Gastroesophageal sphincter (tissue), 4 donors: ENCODE measurements around the gene CSAD. TPM values are rescaled to one million over a fixed set of nuclear protein-coding genes. Genes with fewer than 3 reads are reported as not detected.

Experiments used
- ATAC-seq: fragments of 150-250 bp; one replicate; pipeline ENCODE4 v1.9.1; 2016; ENCODE audit warnings: mild to moderate bottlenecking, moderate library complexity
- H3K27ac ChIP-seq, 4 donors: fragments of 200-600 bp; sonication (generic) in 3 of 4; 1 replicate in 3 of 4; 2 replicates in 1 of 4; pipeline ENCODE4 v1.5.1; 2016 to 2019
- H3K27me3 ChIP-seq: fragments of 200-600 bp; sonication (generic); one replicate; pipeline ENCODE4 v1.5.1; 2019
- H3K36me3 ChIP-seq, 2 donors: fragments of 200-600 bp; sonication (generic); one replicate each; pipeline ENCODE4 v1.5.1; 2019; ENCODE audit warnings: control low read depth in 1 of 2
- H3K4me1 ChIP-seq, 3 donors: fragments of 200-600 bp; sonication (generic); 1 replicate in 2 of 3; 2 replicates in 1 of 3; pipeline ENCODE4 v1.5.1; 2016 to 2019; ENCODE audit warnings: control low read depth in 2 of 3
- H3K4me3 ChIP-seq, 2 donors: fragments of 200-600 bp; sonication (generic); one replicate each; pipeline ENCODE4 v1.5.1; 2019; ENCODE audit warnings: mild to moderate bottlenecking in 1 of 2, moderate library complexity in 1 of 2
- H3K9me3 ChIP-seq, 3 donors: fragments of 200-600 bp; sonication (generic); one replicate each; pipeline ENCODE4 v1.5.1; 2017 to 2019; ENCODE audit warnings: control low read depth in 2 of 3
- EP300 ChIP-seq: sonication (generic); formaldehyde crosslinking; IDR thresholded peaks from one replicate; pipeline ENCODE4 v1.6.1; 2017; ENCODE audit warnings: antibody characterized with exemption, mild to moderate bottlenecking
- POLR2A ChIP-seq, 2 donors: fragments of 450-650 bp; IDR thresholded peaks; one replicate each; pipeline ENCODE4 v1.6.1; 2017; ENCODE audit warnings: antibody characterized with exemption in 2 of 2, mild to moderate bottlenecking in 2 of 2, moderate library complexity in 1 of 2
- POLR2AphosphoS5 ChIP-seq: sonication (generic); formaldehyde crosslinking; IDR thresholded peaks from one replicate; pipeline ENCODE4 v1.6.1; 2017; ENCODE audit warnings: antibody characterized with exemption
- WGBS, 2 donors: methylation state at CpG; one replicate each; pipeline ENCODE4 v1.1.5; 2018; ENCODE audit warnings: low coverage in 1 of 2; 5-methylcytosine and 5-hydroxymethylcytosine counted together
- total RNA-seq, 4 donors: library from RNA; depleted of rRNA; stranded (reverse); fragments of >200 nt; gene quantifications; one replicate each; pipeline ENCODE4 v1.1.0, GENCODE V29; 2016
- TF ChIP-seq, protein P1 (sequence below), 4 experiments: fragments of 200-600 bp in 2 of 4; fragments of 450-650 bp in 2 of 4; sonication (generic) in 1 of 4; IDR thresholded peaks; one replicate each; pipeline ENCODE4 v1.5.1; 2017 to 2019; ENCODE audit warnings: antibody characterized with exemption in 4 of 4, mild to moderate bottlenecking in 2 of 4, moderate library complexity in 2 of 4

CSAD gene
- total RNA-seq, 4 donors from 2014 or later: 11.3 to 47.5 (median 24.1) TPM

DNA sequence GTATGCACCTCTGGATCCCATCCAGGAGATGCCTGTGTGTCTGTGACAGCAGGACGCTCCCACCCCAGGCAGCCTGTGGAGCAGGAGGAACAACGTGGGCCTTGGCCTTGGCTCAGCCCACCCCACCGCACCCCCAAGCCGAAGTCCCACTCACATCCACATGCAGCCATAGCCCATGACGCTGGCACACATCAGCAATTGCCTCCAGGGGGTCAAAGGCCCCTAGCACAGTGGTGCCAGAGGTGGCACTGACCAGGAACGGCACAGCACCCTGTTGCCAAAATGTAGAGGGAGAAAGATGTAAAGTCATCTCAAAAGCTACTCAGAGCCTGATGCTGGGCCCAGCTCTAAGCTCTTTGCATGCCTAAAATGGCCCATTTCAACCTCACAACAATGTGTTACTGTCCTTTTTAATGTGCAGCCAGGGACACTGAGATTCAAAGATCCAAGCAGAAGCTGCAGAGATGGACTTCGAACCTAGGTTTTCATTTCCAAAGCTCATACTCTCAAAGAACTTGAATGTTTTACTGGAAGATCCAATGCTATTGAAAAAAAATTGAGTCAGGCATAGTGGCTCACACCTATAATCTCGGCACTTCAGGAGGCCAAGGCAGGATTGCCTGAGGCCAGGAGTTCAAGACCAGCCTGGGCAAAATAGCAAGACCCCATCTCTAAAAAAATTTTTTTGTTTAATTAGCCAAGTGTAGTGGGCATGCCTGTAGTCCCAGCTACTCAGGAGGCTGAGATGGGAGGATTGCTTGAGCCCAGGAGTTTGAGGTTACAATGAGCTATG lies 19.4 kb downstream of the CSAD start:
- TF ChIP-seq POLR2AphosphoS5 (no peak), POLR2A (IDR thresholded peaks at IDR 0.05) (no peak), EP300 (no peak)
- TF ChIP-seq, protein P1, sequence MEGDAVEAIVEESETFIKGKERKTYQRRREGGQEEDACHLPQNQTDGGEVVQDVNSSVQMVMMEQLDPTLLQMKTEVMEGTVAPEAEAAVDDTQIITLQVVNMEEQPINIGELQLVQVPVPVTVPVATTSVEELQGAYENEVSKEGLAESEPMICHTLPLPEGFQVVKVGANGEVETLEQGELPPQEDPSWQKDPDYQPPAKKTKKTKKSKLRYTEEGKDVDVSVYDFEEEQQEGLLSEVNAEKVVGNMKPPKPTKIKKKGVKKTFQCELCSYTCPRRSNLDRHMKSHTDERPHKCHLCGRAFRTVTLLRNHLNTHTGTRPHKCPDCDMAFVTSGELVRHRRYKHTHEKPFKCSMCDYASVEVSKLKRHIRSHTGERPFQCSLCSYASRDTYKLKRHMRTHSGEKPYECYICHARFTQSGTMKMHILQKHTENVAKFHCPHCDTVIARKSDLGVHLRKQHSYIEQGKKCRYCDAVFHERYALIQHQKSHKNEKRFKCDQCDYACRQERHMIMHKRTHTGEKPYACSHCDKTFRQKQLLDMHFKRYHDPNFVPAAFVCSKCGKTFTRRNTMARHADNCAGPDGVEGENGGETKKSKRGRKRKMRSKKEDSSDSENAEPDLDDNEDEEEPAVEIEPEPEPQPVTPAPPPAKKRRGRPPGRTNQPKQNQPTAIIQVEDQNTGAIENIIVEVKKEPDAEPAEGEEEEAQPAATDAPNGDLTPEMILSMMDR (IDR thresholded peaks at IDR 0.05): no peak
- H3K4me1 ChIP-seq: peaks cover 0 to 38% (median 5%) of the 10 kb centered on the region in 3 donors
- H3K4me3 ChIP-seq: no peak overlapping the region
- no peaks in the 10 kb centered on the region for H3K9me3 ChIP-seq
- no peaks in the 10 kb centered on the region for H3K27me3 ChIP-seq
- no peak for ATAC-seq
- H3K36me3 ChIP-seq: peaks cover 0 to 39% of the 10 kb centered on the region in 2 donors
- WGBS, 2 donors: 92 to 100% methylated on average over 2 of the region's 8 CpGs
- H3K27ac ChIP-seq: peak overlapping the region in 1 of 4 donors; percentile 78

DNA sequence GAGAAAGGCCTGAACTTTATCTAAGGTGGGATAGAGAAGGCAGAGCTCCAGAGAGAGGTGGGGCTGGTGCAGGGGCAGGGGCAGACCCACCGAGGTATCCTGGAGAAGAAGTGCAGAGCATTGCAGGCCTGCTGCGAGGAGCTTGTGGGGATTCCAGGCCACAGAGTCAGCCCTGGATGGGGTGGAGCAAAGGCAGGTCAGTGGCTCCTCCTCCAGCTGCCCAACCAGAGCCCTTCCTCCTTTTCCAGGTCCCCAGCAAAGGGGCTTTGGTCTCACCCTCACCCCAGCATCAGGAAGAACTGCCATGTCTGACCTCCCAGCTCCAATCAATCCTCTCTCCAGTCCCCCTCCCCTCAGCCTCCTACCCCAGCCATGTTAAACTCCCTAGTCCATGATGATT lies 20.1 kb downstream of the CSAD start:
- H3K27ac ChIP-seq: peak overlapping the region in 1 of 4 donors; percentile 78
- no peak for ATAC-seq
- TF ChIP-seq POLR2A (IDR thresholded peaks at IDR 0.05) (no peak), EP300 (no peak), POLR2AphosphoS5 (no peak)
- TF ChIP-seq, protein P1 (IDR thresholded peaks at IDR 0.05): no peak
- 86% methylated on average over 2 of the region's 2 CpGs; no CpG with 5 or more reads in 1 of the 2 donors for WGBS, 2 donors
- no peak overlapping the region for H3K4me3 ChIP-seq
- H3K36me3 ChIP-seq: peaks cover 0 to 34% of the 10 kb centered on the region in 2 donors
- no peaks in the 10 kb centered on the region for H3K27me3 ChIP-seq
- no peaks in the 10 kb centered on the region for H3K9me3 ChIP-seq
- peaks cover 0 to 45% (median 5%) of the 10 kb centered on the region in 3 donors for H3K4me1 ChIP-seq

DNA sequence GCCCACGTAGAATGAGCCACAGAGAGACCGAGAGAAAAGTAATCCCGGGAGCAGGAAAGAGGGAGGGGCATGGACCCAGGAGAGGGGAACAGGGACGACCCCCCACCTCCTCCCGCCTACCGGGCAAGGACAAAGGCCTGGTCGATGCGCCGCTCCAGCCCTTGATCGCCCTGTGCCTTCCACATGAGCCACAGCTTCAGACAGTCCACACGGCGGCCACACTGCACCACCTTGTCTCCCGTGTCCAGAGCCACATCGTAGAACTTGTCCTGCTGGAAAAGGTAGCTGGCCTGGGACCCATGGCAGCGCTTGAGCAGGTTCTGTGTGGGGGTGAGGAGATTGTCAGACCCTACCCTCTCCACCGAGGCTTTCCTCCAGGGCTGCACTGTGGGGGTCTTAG lies 20.7 kb downstream of the CSAD start:
- Histone ChIP-seq H3K9me3 (no peaks in the 10 kb centered on the region), H3K27me3 (no peaks in the 10 kb centered on the region), H3K27ac (peak overlapping the region in 3 of 4 donors; percentile 71 to 83 (median 78)), H3K4me1 (peaks cover 0 to 48% (median 5%) of the 10 kb centered on the region in 3 donors), H3K36me3 (peaks cover 0 to 28% of the 10 kb centered on the region in 2 donors), H3K4me3 (no peak overlapping the region)
- no CpG with 5 or more reads among the region's 16 CpGs for WGBS, 2 donors
- no peak for ATAC-seq
- TF ChIP-seq POLR2AphosphoS5 (no peak), POLR2A (IDR thresholded peaks at IDR 0.05) (no peak), EP300 (no peak)
- TF ChIP-seq, protein P1 (IDR thresholded peaks at IDR 0.05): no peak

DNA sequence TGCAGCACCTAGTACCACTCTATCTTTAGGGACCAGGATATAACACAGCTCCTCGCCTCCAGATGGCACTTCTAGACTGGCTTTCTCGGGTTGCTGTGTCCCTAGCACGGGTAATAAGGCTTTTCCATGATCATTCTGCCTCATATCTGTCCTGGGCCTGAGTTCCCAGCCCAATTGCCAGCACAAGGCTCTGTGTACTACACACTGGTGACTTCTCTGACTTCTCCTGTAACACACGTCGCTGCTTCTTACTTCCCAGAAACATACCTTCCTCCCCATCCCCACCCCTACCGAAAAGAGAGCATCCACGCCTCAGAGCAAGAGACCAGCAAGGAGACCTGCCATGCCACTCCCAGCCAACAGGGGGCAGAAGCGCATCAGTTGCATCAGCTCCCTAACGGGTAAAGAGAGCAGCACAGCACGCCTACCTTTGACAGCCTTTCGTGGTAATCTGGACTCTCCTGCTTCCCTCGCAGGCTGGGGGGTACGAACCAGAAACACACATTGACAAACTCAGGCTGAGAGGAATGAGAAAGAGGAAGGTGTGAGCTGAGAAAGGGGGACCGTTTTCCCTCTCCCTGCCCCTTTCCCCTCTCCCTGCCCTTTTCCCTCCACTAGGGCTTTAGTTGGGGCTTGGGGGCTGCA lies 21.4 kb downstream of the CSAD start:
- H3K9me3 ChIP-seq: no peaks in the 10 kb centered on the region
- TF ChIP-seq, protein P1 (IDR thresholded peaks at IDR 0.05): peak; percentile 86 to 98 (median 96)
- TF ChIP-seq POLR2A (IDR thresholded peaks at IDR 0.05) (no peak), POLR2AphosphoS5 (peak; percentile 52), EP300 (no peak)
- 4 to 21% methylated on average over 5 to 9 of the region's 14 CpGs for WGBS, 2 donors
- H3K4me1 ChIP-seq: peaks cover 0 to 55% (median 5%) of the 10 kb centered on the region in 3 donors
- peaks cover 0 to 25% of the 10 kb centered on the region in 2 donors for H3K36me3 ChIP-seq
- no peak overlapping the region for H3K4me3 ChIP-seq
- peak overlapping the region; percentile 27 to 83 (median 74) for H3K27ac ChIP-seq
- H3K27me3 ChIP-seq: no peaks in the 10 kb centered on the region
- ATAC-seq: peak; percentile 90
